Neural cell (in vitro differentiated cells): ENCODE results near the gene ZNF385D. TPM values are rescaled to one million over a fixed set of nuclear protein-coding genes. Genes with fewer than 3 reads are reported as not detected.

ENCODE experiments used
- H2AFZ ChIP-seq: fragments of 200-600, 300-800 bp; sonication (generic), shearing (Covaris generic); 2 replicates; pipeline ENCODE4 v1.6.0; 2014; ENCODE audit warnings: low read depth, mild to moderate bottlenecking, antibody characterized with exemption, low read length, moderate library complexity
- H3F3A ChIP-seq: fragments of 200-600 bp; shearing (Covaris generic); 2 replicates; pipeline ENCODE4 v1.6.1; 2016; ENCODE audit warnings: mild to moderate bottlenecking, moderate library complexity, mixed read lengths, antibody characterized with exemption, low read length; ENCODE audit not compliant: insufficient read depth, poor library complexity, severe bottlenecking
- H3K27ac ChIP-seq: fragments of 200-600, 300-800 bp; sonication (generic), shearing (Covaris generic); 2 replicates; pipeline ENCODE4 v1.5.1; 2014; ENCODE audit warnings: mild to moderate bottlenecking, low read length, moderate library complexity
- H3K27me3 ChIP-seq: fragments of 300-800, 200-600 bp; sonication (generic), shearing (Covaris generic); 2 replicates; pipeline ENCODE4 v1.6.0; 2014; ENCODE audit warnings: mild to moderate bottlenecking, low read depth, low read length, moderate library complexity; ENCODE audit not compliant: insufficient read depth
- H3K36me3 ChIP-seq: fragments of 300-800, 200-600 bp; sonication (generic), shearing (Covaris generic); 2 replicates; pipeline ENCODE4 v1.5.1; 2014; ENCODE audit warnings: mild to moderate bottlenecking, antibody characterized with exemption, low read length, moderate library complexity; ENCODE audit not compliant: insufficient read depth
- H3K4me2 ChIP-seq: fragments of 300-800, 200-600 bp; sonication (generic), shearing (Covaris generic); 2 replicates; pipeline ENCODE4 v1.6.0; 2014; ENCODE audit warnings: mild to moderate bottlenecking, low read length
- H3K4me3 ChIP-seq: fragments of 300-800, 200-600 bp; sonication (generic), shearing (Covaris generic); 2 replicates; pipeline ENCODE4 v1.5.1; 2014; ENCODE audit warnings: mild to moderate bottlenecking, low read length, moderate library complexity
- H3K79me2 ChIP-seq: fragments of 200-600 bp; shearing (Covaris generic); replicated peaks from 2 replicates; pipeline ENCODE4 v1.6.0; 2014; ENCODE audit warnings: mild to moderate bottlenecking, low read length, moderate library complexity; ENCODE audit not compliant: insufficient read depth
- H3K9ac ChIP-seq: fragments of 300-800, 200-600 bp; sonication (generic), shearing (Covaris generic); 2 replicates; pipeline ENCODE4 v1.6.1; 2016; ENCODE audit warnings: mild to moderate bottlenecking, low read length, mixed read lengths
- H3K9me2 ChIP-seq: fragments of 200-600 bp; shearing (Covaris generic); 2 replicates; pipeline ENCODE4 v1.6.1; 2016; ENCODE audit warnings: mild to moderate bottlenecking, low read length, mixed read lengths; ENCODE audit not compliant: insufficient read depth
- H3K9me3 ChIP-seq: fragments of 200-600, 300-800 bp; sonication (generic), shearing (Covaris generic); 2 replicates; pipeline ENCODE4 v1.6.1; 2016; ENCODE audit warnings: mild to moderate bottlenecking, mixed run types, low read length, moderate library complexity, mixed read lengths
- H4K20me1 ChIP-seq: fragments of 200-600 bp; shearing (Covaris generic); 2 replicates; pipeline ENCODE4 v1.6.1; 2016; ENCODE audit warnings: mild to moderate bottlenecking, mixed run types; ENCODE audit not compliant: insufficient read depth
- EP300 ChIP-seq: fragments of 450-650 bp; conservative IDR thresholded peaks from 2 replicates; pipeline ENCODE4 v1.6.1; 2014; ENCODE audit warnings: antibody characterized with exemption, mild to moderate bottlenecking, moderate library complexity; ENCODE audit not compliant: poor library complexity, severe bottlenecking
- EZH2 ChIP-seq: fragments of 200-600, 300-800 bp; shearing (Covaris generic), sonication (generic); IDR thresholded peaks from 2 replicates; pipeline ENCODE4 v1.6.1; 2014; ENCODE audit warnings: antibody characterized with exemption, low read length, borderline replicate concordance, mild to moderate bottlenecking; ENCODE audit not compliant: insufficient read depth, poor library complexity, severe bottlenecking
- MXI1 ChIP-seq: fragments of 450-650 bp; conservative IDR thresholded peaks from 2 replicates; pipeline ENCODE4 v1.6.1; 2014; ENCODE audit warnings: antibody characterized with exemption, mild to moderate bottlenecking; ENCODE audit not compliant: poor library complexity, severe bottlenecking
- POLR2AphosphoS5 ChIP-seq: IDR thresholded peaks from 2 replicates; pipeline ENCODE4 v1.6.1; 2012
- RAD21 ChIP-seq: fragments of 450-650 bp; conservative IDR thresholded peaks from 2 replicates; pipeline ENCODE4 v1.6.1; 2014; ENCODE audit warnings: antibody characterized with exemption, mild to moderate bottlenecking, moderate library complexity
- SMC3 ChIP-seq: fragments of 450-650 bp; conservative IDR thresholded peaks from 2 replicates; pipeline ENCODE4 v1.6.1; 2014; ENCODE audit warnings: antibody characterized with exemption, mild to moderate bottlenecking, moderate library complexity; ENCODE audit not compliant: poor library complexity
- TAF1 ChIP-seq: IDR thresholded peaks from 2 replicates; pipeline ENCODE4 v1.6.1; 2012; ENCODE audit warnings: low read depth
- polyA plus RNA-seq: library from polyadenylated mRNA; depleted of rRNA; stranded (reverse); fragments of >200 nt; gene quantifications from 2 replicates; pipeline ENCODE4 v1.2.3, GENCODE V29; 2014
- TF ChIP-seq, protein P1 (sequence below): IDR thresholded peaks from 2 replicates; pipeline ENCODE4 v1.6.1; 2012; ENCODE audit warnings: borderline replicate concordance
- TF ChIP-seq, protein P2 (sequence below): fragments of 450-650 bp; IDR thresholded peaks from 2 replicates; pipeline ENCODE4 v1.5.1; 2014; ENCODE audit warnings: antibody characterized with exemption, mild to moderate bottlenecking, moderate library complexity; ENCODE audit not compliant: poor library complexity, severe bottlenecking

Gene ZNF385D
- polyA plus RNA-seq, 1 donor from 2014 or later, result 3.4 TPM

DNA sequence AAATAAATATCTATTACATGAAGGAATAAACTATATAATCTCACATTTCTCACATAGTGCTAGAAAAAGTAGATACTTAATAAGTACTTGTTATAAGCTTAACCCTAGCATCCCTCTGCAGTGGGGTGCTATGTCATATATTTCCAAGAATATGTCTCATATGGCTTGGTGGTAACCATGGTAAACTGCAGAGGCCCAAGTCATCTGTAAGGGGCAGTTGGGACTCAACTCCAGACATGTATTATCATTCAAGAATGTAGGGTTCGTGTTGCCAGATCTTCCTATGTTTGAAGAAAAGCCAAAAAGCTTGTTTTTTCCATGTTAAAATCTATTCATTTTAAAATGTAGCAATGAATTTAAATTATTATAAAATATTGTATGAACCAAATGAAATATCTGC lies 46.2 kb downstream of the ZNF385D start:
- no peaks in the 10 kb centered on the region for H4K20me1 ChIP-seq
- H3K79me2 ChIP-seq, result no peaks in the 10 kb centered on the region
- H3K9me3 ChIP-seq, result no peaks in the 10 kb centered on the region
- H3K4me2 ChIP-seq, result no peak overlapping the region
- TF ChIP-seq EZH2 (no peak), EP300 (no peak), MXI1 (no peak), SMC3 (no peak), TAF1 (no peak), RAD21 (no peak), POLR2AphosphoS5 (no peak)
- TF ChIP-seq, protein P1, sequence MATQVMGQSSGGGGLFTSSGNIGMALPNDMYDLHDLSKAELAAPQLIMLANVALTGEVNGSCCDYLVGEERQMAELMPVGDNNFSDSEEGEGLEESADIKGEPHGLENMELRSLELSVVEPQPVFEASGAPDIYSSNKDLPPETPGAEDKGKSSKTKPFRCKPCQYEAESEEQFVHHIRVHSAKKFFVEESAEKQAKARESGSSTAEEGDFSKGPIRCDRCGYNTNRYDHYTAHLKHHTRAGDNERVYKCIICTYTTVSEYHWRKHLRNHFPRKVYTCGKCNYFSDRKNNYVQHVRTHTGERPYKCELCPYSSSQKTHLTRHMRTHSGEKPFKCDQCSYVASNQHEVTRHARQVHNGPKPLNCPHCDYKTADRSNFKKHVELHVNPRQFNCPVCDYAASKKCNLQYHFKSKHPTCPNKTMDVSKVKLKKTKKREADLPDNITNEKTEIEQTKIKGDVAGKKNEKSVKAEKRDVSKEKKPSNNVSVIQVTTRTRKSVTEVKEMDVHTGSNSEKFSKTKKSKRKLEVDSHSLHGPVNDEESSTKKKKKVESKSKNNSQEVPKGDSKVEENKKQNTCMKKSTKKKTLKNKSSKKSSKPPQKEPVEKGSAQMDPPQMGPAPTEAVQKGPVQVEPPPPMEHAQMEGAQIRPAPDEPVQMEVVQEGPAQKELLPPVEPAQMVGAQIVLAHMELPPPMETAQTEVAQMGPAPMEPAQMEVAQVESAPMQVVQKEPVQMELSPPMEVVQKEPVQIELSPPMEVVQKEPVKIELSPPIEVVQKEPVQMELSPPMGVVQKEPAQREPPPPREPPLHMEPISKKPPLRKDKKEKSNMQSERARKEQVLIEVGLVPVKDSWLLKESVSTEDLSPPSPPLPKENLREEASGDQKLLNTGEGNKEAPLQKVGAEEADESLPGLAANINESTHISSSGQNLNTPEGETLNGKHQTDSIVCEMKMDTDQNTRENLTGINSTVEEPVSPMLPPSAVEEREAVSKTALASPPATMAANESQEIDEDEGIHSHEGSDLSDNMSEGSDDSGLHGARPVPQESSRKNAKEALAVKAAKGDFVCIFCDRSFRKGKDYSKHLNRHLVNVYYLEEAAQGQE, result no peak
- TF ChIP-seq, protein P2, sequence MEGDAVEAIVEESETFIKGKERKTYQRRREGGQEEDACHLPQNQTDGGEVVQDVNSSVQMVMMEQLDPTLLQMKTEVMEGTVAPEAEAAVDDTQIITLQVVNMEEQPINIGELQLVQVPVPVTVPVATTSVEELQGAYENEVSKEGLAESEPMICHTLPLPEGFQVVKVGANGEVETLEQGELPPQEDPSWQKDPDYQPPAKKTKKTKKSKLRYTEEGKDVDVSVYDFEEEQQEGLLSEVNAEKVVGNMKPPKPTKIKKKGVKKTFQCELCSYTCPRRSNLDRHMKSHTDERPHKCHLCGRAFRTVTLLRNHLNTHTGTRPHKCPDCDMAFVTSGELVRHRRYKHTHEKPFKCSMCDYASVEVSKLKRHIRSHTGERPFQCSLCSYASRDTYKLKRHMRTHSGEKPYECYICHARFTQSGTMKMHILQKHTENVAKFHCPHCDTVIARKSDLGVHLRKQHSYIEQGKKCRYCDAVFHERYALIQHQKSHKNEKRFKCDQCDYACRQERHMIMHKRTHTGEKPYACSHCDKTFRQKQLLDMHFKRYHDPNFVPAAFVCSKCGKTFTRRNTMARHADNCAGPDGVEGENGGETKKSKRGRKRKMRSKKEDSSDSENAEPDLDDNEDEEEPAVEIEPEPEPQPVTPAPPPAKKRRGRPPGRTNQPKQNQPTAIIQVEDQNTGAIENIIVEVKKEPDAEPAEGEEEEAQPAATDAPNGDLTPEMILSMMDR, result no peak
- H3K27ac ChIP-seq, result no peak overlapping the region
- H3K27me3 ChIP-seq, result no peaks in the 10 kb centered on the region
- H3K36me3 ChIP-seq, result no peaks in the 10 kb centered on the region
- no peak overlapping the region for H2AFZ ChIP-seq
- no peak overlapping the region for H3K9ac ChIP-seq
- no peak overlapping the region for H3K4me3 ChIP-seq
- no peaks in the 10 kb centered on the region for H3K9me2 ChIP-seq
- H3F3A ChIP-seq, result no peaks in the 10 kb centered on the region

DNA sequence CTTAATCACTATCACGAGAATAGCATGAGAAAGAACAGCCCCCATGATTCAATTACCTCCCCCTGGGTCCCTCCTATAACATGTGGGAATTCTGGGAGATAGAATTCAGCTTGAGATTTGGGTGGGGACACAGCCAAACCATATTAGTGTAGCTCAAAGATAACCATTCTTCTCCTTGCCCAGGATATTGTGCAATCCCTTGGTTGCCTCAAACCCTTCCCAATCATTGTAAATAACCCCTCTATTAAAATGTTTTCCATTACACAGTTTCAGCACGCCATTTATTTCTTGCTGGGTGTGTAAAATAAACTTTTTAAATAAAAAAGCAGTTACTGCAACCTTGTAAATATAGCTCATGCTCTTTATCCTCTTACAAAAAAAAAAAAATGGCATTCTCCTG lies 47.7 kb downstream of the ZNF385D start:
- Histone ChIP-seq H3K36me3 (no peaks in the 10 kb centered on the region), H4K20me1 (no peaks in the 10 kb centered on the region), H3K9me3 (no peaks in the 10 kb centered on the region), H3K4me2 (no peak overlapping the region), H3K9me2 (no peaks in the 10 kb centered on the region), H3K27ac (no peak overlapping the region), H3K9ac (no peak overlapping the region), H3F3A (no peaks in the 10 kb centered on the region), H3K27me3 (no peaks in the 10 kb centered on the region), H3K4me3 (no peak overlapping the region), H3K79me2 (no peaks in the 10 kb centered on the region), H2AFZ (no peak overlapping the region)
- TF ChIP-seq, protein P2, result no peak
